ENCODE measurements around the gene HTRA3.

Gene HTRA3

DNA sequence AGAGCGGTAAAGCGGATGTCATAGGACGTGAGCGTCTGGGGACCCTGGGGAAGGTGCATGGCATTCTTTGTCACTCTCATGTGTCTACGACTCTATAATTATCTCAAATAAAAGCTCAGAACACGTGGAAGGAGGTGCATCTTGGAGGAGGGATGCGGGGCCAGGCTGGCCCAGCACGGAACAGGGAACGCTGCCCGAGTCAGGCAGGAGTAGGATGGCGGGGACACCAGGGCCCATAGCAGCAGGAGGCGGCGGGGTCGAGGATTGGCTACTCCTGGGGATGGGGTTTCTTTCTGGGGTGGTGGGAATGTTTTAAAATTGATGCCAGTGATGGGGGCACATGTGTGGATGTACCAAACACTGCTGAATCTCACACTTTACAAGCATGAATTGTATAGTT, 5.4 kb upstream of the HTRA3 start:
- Histone ChIP-seq H3K36me3 (replicated peaks; ENCODE audit: low read depth, low read length) (no peaks in the 10 kb centered on the region), H3K4me1 (ENCODE audit: low read length) (no peaks in the 10 kb centered on the region), H3K27ac (ENCODE audit: low read length) (no peak overlapping the region), H3K27me3 (ENCODE audit: low read depth, low read length) (no peaks in the 10 kb centered on the region), H3K9me3 (ENCODE audit: insufficient read depth, low read length) (no peaks in the 10 kb centered on the region), H3K79me2 (ENCODE audit: low read length) (no peaks in the 10 kb centered on the region), H4K20me1 (ENCODE audit: insufficient read depth, low read length) (no peaks in the 10 kb centered on the region), H3K4me3 (ENCODE audit: low read length) (no peak overlapping the region), H3K9ac (ENCODE audit: low read length) (no peak overlapping the region), H2AFZ (ENCODE audit: low read depth, low read length) (no peak overlapping the region), H3K4me2 (ENCODE audit: low read length) (no peak overlapping the region)
- TF ChIP-seq, protein P1, sequence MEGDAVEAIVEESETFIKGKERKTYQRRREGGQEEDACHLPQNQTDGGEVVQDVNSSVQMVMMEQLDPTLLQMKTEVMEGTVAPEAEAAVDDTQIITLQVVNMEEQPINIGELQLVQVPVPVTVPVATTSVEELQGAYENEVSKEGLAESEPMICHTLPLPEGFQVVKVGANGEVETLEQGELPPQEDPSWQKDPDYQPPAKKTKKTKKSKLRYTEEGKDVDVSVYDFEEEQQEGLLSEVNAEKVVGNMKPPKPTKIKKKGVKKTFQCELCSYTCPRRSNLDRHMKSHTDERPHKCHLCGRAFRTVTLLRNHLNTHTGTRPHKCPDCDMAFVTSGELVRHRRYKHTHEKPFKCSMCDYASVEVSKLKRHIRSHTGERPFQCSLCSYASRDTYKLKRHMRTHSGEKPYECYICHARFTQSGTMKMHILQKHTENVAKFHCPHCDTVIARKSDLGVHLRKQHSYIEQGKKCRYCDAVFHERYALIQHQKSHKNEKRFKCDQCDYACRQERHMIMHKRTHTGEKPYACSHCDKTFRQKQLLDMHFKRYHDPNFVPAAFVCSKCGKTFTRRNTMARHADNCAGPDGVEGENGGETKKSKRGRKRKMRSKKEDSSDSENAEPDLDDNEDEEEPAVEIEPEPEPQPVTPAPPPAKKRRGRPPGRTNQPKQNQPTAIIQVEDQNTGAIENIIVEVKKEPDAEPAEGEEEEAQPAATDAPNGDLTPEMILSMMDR (IDR thresholded peaks at IDR 0.05; ENCODE audit: low read depth, low read length): no peak
- no peak for TF ChIP-seq EZH2phosphoT487 (IDR thresholded peaks at IDR 0.05; ENCODE audit: low read depth)

DNA sequence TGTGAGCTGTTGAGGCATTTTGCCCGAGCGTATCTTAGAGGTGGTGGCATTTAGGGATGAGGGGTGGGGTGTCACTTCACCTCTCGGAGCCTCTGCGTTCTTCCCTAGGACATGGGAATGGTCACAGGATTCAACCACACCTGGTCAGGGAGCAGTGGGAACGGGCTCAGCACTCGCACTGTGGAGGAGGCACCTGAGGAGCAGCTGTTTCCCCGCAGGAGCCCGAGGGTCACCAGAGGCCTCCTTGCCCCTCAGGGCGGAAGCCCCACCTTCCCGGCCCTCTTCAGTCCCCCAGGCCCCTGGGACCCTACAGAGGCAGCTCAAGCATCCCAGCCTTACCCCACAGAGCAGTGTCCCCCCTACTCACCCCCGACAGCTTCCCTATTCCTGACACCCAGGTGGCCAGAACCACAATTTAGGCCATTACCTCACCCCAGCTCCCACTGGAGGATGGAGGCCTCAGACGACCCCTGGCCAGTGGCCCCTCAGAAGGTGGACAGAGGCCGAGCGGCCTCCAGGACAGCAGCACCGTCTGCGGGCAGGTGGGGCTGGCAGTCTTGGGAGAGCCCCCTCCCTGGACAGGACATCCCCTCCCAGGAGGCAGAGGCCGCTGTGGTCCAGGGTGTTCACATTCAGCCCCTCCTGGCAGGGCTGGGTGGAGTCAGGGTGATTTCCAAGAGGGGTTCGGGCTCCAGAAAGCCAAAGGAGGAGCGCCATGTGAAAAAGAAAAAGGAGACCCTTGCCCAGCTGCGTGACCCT, 4.2 kb upstream of the HTRA3 start:
- no peaks in the 10 kb centered on the region for H3K36me3 ChIP-seq (replicated peaks; ENCODE audit: low read depth, low read length)
- no peak overlapping the region for H3K27ac ChIP-seq (ENCODE audit: low read length)
- H3K4me3 ChIP-seq (ENCODE audit: low read length): no peak overlapping the region
- no peak overlapping the region for H3K9ac ChIP-seq (ENCODE audit: low read length)
- no peaks in the 10 kb centered on the region for H3K27me3 ChIP-seq (ENCODE audit: low read depth, low read length)
- no peaks in the 10 kb centered on the region for H3K79me2 ChIP-seq (ENCODE audit: low read length)
- H3K4me2 ChIP-seq (ENCODE audit: low read length): no peak overlapping the region
- TF ChIP-seq EZH2phosphoT487 (IDR thresholded peaks at IDR 0.05; ENCODE audit: low read depth): no peak
- TF ChIP-seq, protein P1 (IDR thresholded peaks at IDR 0.05; ENCODE audit: low read depth, low read length): no peak
- no peaks in the 10 kb centered on the region for H4K20me1 ChIP-seq (ENCODE audit: insufficient read depth, low read length)
- H3K4me1 ChIP-seq (ENCODE audit: low read length): no peaks in the 10 kb centered on the region
- no peaks in the 10 kb centered on the region for H3K9me3 ChIP-seq (ENCODE audit: insufficient read depth, low read length)
- H2AFZ ChIP-seq (ENCODE audit: low read depth, low read length): no peak overlapping the region

DNA sequence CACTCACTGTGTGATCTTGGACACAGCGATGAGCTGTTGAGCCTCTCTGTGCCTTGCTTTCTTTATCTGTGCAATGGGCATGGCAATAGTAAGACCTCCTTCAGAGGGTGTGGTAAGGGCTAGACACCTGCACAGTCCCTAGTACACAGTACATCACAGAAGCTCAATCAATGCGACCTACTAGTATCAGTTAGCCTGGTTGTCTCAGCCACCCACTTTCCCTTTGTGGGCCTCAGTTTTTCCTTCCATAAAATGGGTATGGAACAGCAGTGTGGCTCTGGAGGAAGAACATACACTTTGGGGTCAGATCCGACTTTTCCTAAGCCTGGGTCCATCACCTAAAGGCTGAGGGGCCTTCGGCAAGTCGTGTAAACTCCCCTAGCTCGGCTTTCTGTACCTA, 3.5 kb upstream of the HTRA3 start:
- Histone ChIP-seq H3K36me3 (replicated peaks; ENCODE audit: low read depth, low read length) (no peaks in the 10 kb centered on the region), H3K27ac (ENCODE audit: low read length) (no peak overlapping the region), H3K4me2 (ENCODE audit: low read length) (no peak overlapping the region), H3K9me3 (ENCODE audit: insufficient read depth, low read length) (no peaks in the 10 kb centered on the region), H2AFZ (ENCODE audit: low read depth, low read length) (no peak overlapping the region), H3K27me3 (ENCODE audit: low read depth, low read length) (no peaks in the 10 kb centered on the region), H3K79me2 (ENCODE audit: low read length) (no peaks in the 10 kb centered on the region), H3K4me1 (ENCODE audit: low read length) (no peaks in the 10 kb centered on the region), H3K9ac (ENCODE audit: low read length) (no peak overlapping the region), H4K20me1 (ENCODE audit: insufficient read depth, low read length) (no peaks in the 10 kb centered on the region), H3K4me3 (ENCODE audit: low read length) (no peak overlapping the region)
- TF ChIP-seq, protein P1 (IDR thresholded peaks at IDR 0.05; ENCODE audit: low read depth, low read length): no peak
- TF ChIP-seq EZH2phosphoT487 (IDR thresholded peaks at IDR 0.05; ENCODE audit: low read depth): no peak

DNA sequence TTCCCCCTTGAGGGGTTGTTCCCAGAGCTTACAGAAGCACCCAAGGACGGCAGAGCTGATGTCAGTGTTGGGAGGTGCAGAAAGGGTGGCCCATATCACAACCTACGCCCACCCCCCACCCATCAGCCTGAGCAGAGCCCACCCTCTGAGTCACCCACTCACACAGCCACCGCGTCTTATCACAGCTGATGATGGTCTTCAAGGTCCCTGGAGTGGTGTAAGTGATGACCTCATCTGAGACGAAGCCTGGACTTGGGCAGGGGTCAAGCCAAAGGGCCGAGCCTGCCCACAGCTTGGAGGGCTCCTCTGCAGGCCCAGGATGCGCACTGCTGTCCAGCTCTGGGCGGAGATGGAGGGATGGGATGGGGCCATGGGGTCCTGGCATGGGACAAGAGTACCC, 3.0 kb upstream of the HTRA3 start:
- TF ChIP-seq EZH2phosphoT487 (IDR thresholded peaks at IDR 0.05; ENCODE audit: low read depth): no peak
- TF ChIP-seq, protein P1 (IDR thresholded peaks at IDR 0.05; ENCODE audit: low read depth, low read length): no peak
- no peaks in the 10 kb centered on the region for H3K36me3 ChIP-seq (replicated peaks; ENCODE audit: low read depth, low read length)
- H3K27me3 ChIP-seq (ENCODE audit: low read depth, low read length): no peaks in the 10 kb centered on the region
- H2AFZ ChIP-seq (ENCODE audit: low read depth, low read length): no peak overlapping the region
- H3K4me2 ChIP-seq (ENCODE audit: low read length): no peak overlapping the region
- H3K27ac ChIP-seq (ENCODE audit: low read length): no peak overlapping the region
- H3K9ac ChIP-seq (ENCODE audit: low read length): no peak overlapping the region
- H4K20me1 ChIP-seq (ENCODE audit: insufficient read depth, low read length): no peaks in the 10 kb centered on the region
- H3K4me1 ChIP-seq (ENCODE audit: low read length): no peaks in the 10 kb centered on the region
- H3K9me3 ChIP-seq (ENCODE audit: insufficient read depth, low read length): no peaks in the 10 kb centered on the region
- H3K4me3 ChIP-seq (ENCODE audit: low read length): no peak overlapping the region
- H3K79me2 ChIP-seq (ENCODE audit: low read length): no peaks in the 10 kb centered on the region
